IMR-90 (cell line): ENCODE measurements around the gene SMARCA2. TPM values are rescaled to one million over a fixed set of nuclear protein-coding genes. Genes with fewer than 3 reads are reported as not detected.

Experiments used
- ATAC-seq: fragments of 200-7000 bp; cut with Tn5 transposase; 2 replicates; pipeline ENCODE4 v1.9.1; 2020; ENCODE audit warnings: low read depth, mild to moderate bottlenecking, moderate library complexity
- BruUV-seq: library from RNA; stranded (reverse); fragments of 400-500 nt; replicated peaks from 2 replicates; lab custom pipeline; 2021; lab: Mats Ljungman, UMichigan
- CTCF ChIA-PET: fragments of 300-600 bp; formaldehyde crosslinking; extraction: SDS; loops from one replicate; lab custom pipeline; 2021; ENCODE audit warnings: antibody characterized with exemption; lab: Yijun Ruan, JAX
- POLR2A ChIA-PET: fragments of 300-600 bp; sonication (Branson Sonifier 250); formaldehyde crosslinking; loops from one replicate; lab custom pipeline; 2022; ENCODE audit warnings: antibody characterized with exemption; ENCODE audit not compliant: unreplicated experiment; lab: Charles Lee
- DNase-seq: peaks from one replicate; pipeline ENCODE4 v3.0.0; 2013
- H2AFZ ChIP-seq: replicated peaks from 2 replicates; pipeline ENCODE3; 2013; ENCODE audit warnings: low read length, mild to moderate bottlenecking; ENCODE audit not compliant: poor library complexity
- H2AK5ac ChIP-seq: 2 replicates; pipeline ENCODE4 v1.6.1; 2013; ENCODE audit warnings: low read depth, low read length, inconsistent platforms
- H2AK9ac ChIP-seq: replicated peaks from 2 replicates; pipeline ENCODE3; 2013; ENCODE audit warnings: mild to moderate bottlenecking, low read depth, low read length, moderate library complexity; ENCODE audit not compliant: poor library complexity
- H2BK120ac ChIP-seq: 2 replicates; pipeline ENCODE4 v1.6.1; 2013; ENCODE audit warnings: low read depth, low read length, inconsistent platforms
- H2BK15ac ChIP-seq: 3 replicates; pipeline ENCODE4 v1.6.1; 2013; ENCODE audit warnings: low read depth, low read length, inconsistent platforms
- H2BK20ac ChIP-seq: 2 replicates; pipeline ENCODE4 v1.6.1; 2013; ENCODE audit warnings: low read depth, mild to moderate bottlenecking, inconsistent platforms, low read length, moderate library complexity
- H2BK5ac ChIP-seq: 2 replicates; pipeline ENCODE4 v1.6.1; 2013; ENCODE audit warnings: mild to moderate bottlenecking, low read depth, low read length, inconsistent platforms; ENCODE audit not compliant: poor library complexity, severe bottlenecking
- H3K14ac ChIP-seq: replicated peaks from 2 replicates; pipeline ENCODE4 v1.6.1; 2013; ENCODE audit warnings: low read depth, low read length, inconsistent platforms
- H3K18ac ChIP-seq: 2 replicates; pipeline ENCODE4 v1.6.1; 2013; ENCODE audit warnings: low read depth, low read length, control low read depth
- H3K23ac ChIP-seq: 2 replicates; pipeline ENCODE4 v1.6.1; 2013; ENCODE audit warnings: low read depth, low read length, inconsistent platforms
- H3K27ac ChIP-seq: 2 replicates; pipeline ENCODE4 v1.5.1; 2013; ENCODE audit warnings: mild to moderate bottlenecking, control low read depth, low read length; ENCODE audit not compliant: insufficient read depth
- H3K27me3 ChIP-seq: 2 replicates; pipeline ENCODE4 v1.6.1; 2013; ENCODE audit warnings: low read length; ENCODE audit not compliant: control insufficient read depth, insufficient read depth
- H3K36me3 ChIP-seq: 2 replicates; pipeline ENCODE4 v1.6.1; 2013; ENCODE audit warnings: low read length, mixed read lengths; ENCODE audit not compliant: control insufficient read depth, insufficient read depth
- H3K4ac ChIP-seq: 2 replicates; pipeline ENCODE4 v1.6.1; 2013; ENCODE audit warnings: low read depth, low read length, inconsistent platforms
- H3K4me1 ChIP-seq: 2 replicates; pipeline ENCODE4 v1.6.1; 2013; ENCODE audit warnings: low read length, mixed read lengths; ENCODE audit not compliant: control insufficient read depth, insufficient read depth
- H3K4me2 ChIP-seq: 2 replicates; pipeline ENCODE4 v1.6.1; 2013; ENCODE audit warnings: low read depth, mild to moderate bottlenecking, control low read depth, low read length, moderate library complexity
- H3K4me3 ChIP-seq: 2 replicates; pipeline ENCODE4 v1.5.1; 2013; ENCODE audit warnings: low read depth, mild to moderate bottlenecking, control low read depth, low read length, moderate library complexity; ENCODE audit not compliant: insufficient read depth
- H3K56ac ChIP-seq: 2 replicates; pipeline ENCODE4 v1.6.1; 2013; ENCODE audit warnings: low read length, inconsistent platforms; ENCODE audit not compliant: insufficient read depth; ENCODE audit errors: extremely low read depth
- H3K79me1 ChIP-seq, 2 experiments: 2 replicates each; pipeline ENCODE4 v1.6.1; 2013; ENCODE audit warnings: low read length in 2 of 2, inconsistent platforms in 1 of 2, low read depth in 1 of 2
- H3K9ac ChIP-seq: 2 replicates; pipeline ENCODE4 v1.6.1; 2013; ENCODE audit warnings: low read depth, low read length, control low read depth
- H3K9me1 ChIP-seq: 2 replicates; pipeline ENCODE4 v1.6.1; 2013; ENCODE audit warnings: low read length, inconsistent platforms; ENCODE audit not compliant: insufficient read depth
- H3K9me3 ChIP-seq: 2 replicates; pipeline ENCODE4 v1.6.1; 2013; ENCODE audit warnings: low read length; ENCODE audit not compliant: control insufficient read depth, insufficient read depth
- H4K20me1 ChIP-seq: 2 replicates; pipeline ENCODE4 v1.6.1; 2013; ENCODE audit warnings: low read length, inconsistent platforms; ENCODE audit not compliant: insufficient read depth
- H4K5ac ChIP-seq: 2 replicates; pipeline ENCODE4 v1.6.1; 2013; ENCODE audit warnings: mild to moderate bottlenecking, low read depth, low read length, control low read depth
- H4K8ac ChIP-seq, 2 experiments: 2 replicates each; pipeline ENCODE4 v1.6.1; 2013; ENCODE audit warnings: low read depth in 2 of 2, low read length in 2 of 2, control low read depth in 1 of 2, inconsistent platforms in 1 of 2
- H4K91ac ChIP-seq: 2 replicates; pipeline ENCODE4 v1.6.1; 2013; ENCODE audit warnings: low read depth, low read length, inconsistent platforms; ENCODE audit not compliant: insufficient read depth
- RCOR1 ChIP-seq: IDR thresholded peaks from 2 replicates; pipeline ENCODE4 v1.6.1; 2012; ENCODE audit warnings: mild to moderate bottlenecking, low read length, improper control_type of control experiment; ENCODE audit not compliant: insufficient replicate concordance
- WGBS, 2 experiments: methylation state at CpG; one replicate each; pipeline versions ENCODE4 v1.1.5 to v1.1.7; 2013; ENCODE audit warnings: missing lambda C conversion rate in 2 of 2; ENCODE audit not compliant: insufficient read length in 1 of 2; ENCODE audit errors: extremely low coverage in 2 of 2; 5-methylcytosine and 5-hydroxymethylcytosine counted together
- dilution Hi-C: fragments of 300-500 bp; cut with HindIII; formaldehyde crosslinking; loops from one replicate; pipeline ENCODE4 v1.14.3; 2018; ENCODE audit warnings: low sequenced_read_pairs; ENCODE audit not compliant: unreplicated experiment
- in situ Hi-C: fragments of 300-500 bp; cut with MboI; formaldehyde crosslinking; loops from 3 replicates; pipeline ENCODE4 v1.14.3; 2019; ENCODE audit warnings: low sequenced_read_pairs, inconsistent platforms, mixed read lengths
- intact Hi-C: fragments of 100-400 bp; cut with micrococcal nuclease; formaldehyde crosslinking; loops from 2 replicates; pipeline ENCODE4 v1.10.0; 2022
- polyA plus RNA-seq, 3 experiments: library from polyadenylated mRNA; depleted of rRNA; stranded (reverse); fragments of >200 nt; gene quantifications; 2 replicates each; pipeline ENCODE4 v1.2.3, GENCODE V29; 2012; ENCODE audit warnings: low replicate concordance in 1 of 3
- total RNA-seq: library from RNA; depleted of rRNA; stranded (reverse); fragments of >200 nt; gene quantifications from 2 replicates; pipeline ENCODE4 v1.2.3, GENCODE V29; 2012

The SMARCA2 gene
- total and polyA plus RNA-seq, 2 of the 4 experiments (the other 2 are of a cell fraction): 25.3 to 26.7 TPM

DNA sequence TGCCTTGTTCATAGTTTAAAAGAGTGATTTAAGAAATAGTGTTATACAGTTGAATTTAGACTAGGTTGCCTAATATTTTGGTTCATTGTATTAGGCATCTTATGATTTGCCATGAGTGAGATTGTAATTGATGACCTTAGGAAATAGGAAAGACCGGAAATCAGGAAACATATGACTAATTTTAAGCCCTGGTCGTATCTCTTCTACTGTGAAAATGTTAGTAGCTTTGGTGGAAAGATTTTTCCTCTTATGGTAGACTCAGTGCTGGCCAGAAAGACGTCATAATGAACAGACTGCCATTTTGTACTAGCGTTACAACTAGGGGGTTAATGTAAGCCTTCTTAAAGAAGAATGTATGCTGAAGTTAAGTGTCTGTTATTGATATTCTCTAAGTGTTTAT lies 21.7 kb downstream of the SMARCA2 start:
- no peak for TF ChIP-seq RCOR1
- Histone ChIP-seq H3K79me1 (peaks cover 0 to 3% of the 10 kb centered on the region in 2 experiments; a peak in 2 of 4 replicates), H4K20me1 (no peaks in the 10 kb centered on the region), H3K9me1 (no peaks in the 10 kb centered on the region), H3K9me3 (no peaks in the 10 kb centered on the region), H2BK5ac (no peak overlapping the region), H3K4me3 (no peak overlapping the region), H2AK9ac (no peak overlapping the region), H3K14ac (no peak overlapping the region), H2BK20ac (no peak overlapping the region), H3K56ac (no peak overlapping the region), H3K27ac (no peak overlapping the region), H3K4me1 (no peaks in the 10 kb centered on the region), H3K36me3 (peaks cover 24% of the 10 kb centered on the region), H2BK120ac (no peak overlapping the region), H3K23ac (no peak overlapping the region), H3K9ac (no peak overlapping the region), H4K8ac (no peak overlapping the region), H4K91ac (no peak overlapping the region), H2AK5ac (no peak overlapping the region), H2AFZ (no peak overlapping the region), H4K5ac (no peak overlapping the region), H3K4me2 (no peak overlapping the region), H3K27me3 (no peaks in the 10 kb centered on the region), H2BK15ac (no peak overlapping the region), H3K4ac (no peak overlapping the region), H3K18ac (no peak overlapping the region)
- in situ Hi-C loops (no loop called here), intact Hi-C loops (no loop called here), dilution Hi-C loops (no loop called here)
- ChIA-PET CTCF (no interaction called here), POLR2A (no interaction called here)
- WGBS, 2 experiments: 60% methylated on average over 1 of the region's 4 CpGs; no CpG with 5 or more reads in 1 of the 2 experiments
- peak; percentile 61 for ATAC-seq
- no TSS peak for BruUV-seq
- no peak for DNase-seq
